Measurements from ENCODE around the gene PARD3.

The PARD3 gene

DNA sequence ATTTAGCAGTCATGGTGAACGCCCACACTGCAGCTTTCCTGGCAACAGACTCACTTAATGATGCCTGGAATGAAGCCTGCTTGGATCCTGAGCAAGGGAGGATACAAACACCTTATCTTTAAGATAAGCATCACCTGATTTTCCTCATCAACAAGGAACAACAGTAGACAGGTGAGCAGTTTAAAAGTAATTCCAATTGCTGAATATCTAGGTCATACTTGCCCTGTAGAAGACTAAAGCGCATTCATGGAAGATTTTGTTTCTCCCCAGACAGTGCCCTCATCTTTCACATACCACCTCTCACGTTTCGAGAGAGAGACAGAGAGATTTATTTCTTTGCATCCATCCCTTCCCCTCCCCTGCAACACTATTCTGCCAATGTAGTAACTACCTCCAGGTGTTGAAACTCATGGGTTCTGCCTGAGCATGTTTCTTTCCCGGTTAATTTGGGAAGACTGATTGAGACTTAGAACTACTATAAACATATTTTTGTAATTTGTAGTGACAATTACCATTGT lies 660.7 kb downstream of the PARD3 start:
- Mint-ChIP-seq H3K4me1 (no peaks in the 10 kb centered on the region), H3K36me3 (no peaks in the 10 kb centered on the region), H3K9me3 (no peaks in the 10 kb centered on the region), H3K27ac (no peak overlapping the region), H3K4me3 (no peak overlapping the region), H3K27me3 (peaks cover 1% of the 10 kb centered on the region)

DNA sequence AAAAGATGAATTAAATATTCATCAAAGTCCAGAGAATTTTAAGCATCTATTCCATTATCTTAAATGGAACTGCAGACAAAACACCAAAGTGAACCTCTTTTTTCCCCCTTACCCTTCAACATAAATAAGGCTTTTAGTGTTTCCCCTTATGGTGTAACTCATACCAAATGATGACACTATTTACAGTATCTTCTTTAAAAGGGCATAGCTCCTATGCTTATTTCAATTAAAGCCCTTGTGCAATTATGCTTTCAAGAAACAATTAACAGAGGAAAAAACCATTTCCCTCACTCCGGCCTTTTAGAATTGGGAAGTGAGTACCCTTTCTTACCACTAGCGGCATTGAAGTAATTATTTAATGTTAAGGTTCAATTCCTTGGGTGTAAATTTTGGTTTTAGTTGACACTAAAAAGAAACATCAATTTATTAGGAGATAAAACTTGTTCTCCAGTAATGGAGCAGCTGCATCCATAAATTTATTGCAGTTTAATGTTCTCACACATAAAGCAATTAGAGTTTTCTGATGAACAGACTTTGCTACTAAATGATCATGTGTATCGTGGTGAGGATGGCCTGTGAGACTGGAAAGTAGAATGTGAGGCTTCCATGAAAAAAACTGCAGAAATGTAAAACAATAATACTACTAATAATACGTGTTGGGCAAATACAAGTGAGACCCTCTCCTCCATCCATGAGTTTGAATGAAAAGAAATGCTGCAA lies 661.3 kb downstream of the PARD3 start:
- Mint-ChIP-seq H3K27me3 (peaks cover 1% of the 10 kb centered on the region), H3K36me3 (no peaks in the 10 kb centered on the region), H3K9me3 (no peaks in the 10 kb centered on the region), H3K27ac (no peak overlapping the region), H3K4me1 (no peaks in the 10 kb centered on the region), H3K4me3 (no peak overlapping the region)

DNA sequence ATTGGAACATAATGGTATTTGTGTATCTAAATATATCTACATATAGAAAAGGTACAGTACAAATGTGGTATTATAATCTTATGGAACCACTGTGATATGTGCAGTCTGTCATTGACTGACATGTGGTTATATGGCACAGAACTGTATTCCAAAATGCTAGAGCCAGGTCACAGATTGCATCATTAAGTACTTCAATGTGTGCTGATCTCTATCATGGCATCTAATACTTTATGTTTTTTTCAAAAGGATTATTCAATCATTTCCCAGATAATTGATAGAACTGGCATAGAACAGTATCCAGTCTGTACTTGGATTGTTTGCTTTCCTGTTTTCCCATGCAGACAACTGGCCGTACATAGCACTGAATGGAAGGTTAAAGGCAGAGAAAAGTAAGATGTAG lies 662.7 kb downstream of the PARD3 start:
- no peak overlapping the region for H3K27ac Mint-ChIP-seq
- H3K36me3 Mint-ChIP-seq: no peaks in the 10 kb centered on the region
- H3K27me3 Mint-ChIP-seq: peaks cover 1% of the 10 kb centered on the region
- H3K4me3 Mint-ChIP-seq: no peak overlapping the region
- no peaks in the 10 kb centered on the region for H3K4me1 Mint-ChIP-seq
- H3K9me3 Mint-ChIP-seq: no peaks in the 10 kb centered on the region

DNA sequence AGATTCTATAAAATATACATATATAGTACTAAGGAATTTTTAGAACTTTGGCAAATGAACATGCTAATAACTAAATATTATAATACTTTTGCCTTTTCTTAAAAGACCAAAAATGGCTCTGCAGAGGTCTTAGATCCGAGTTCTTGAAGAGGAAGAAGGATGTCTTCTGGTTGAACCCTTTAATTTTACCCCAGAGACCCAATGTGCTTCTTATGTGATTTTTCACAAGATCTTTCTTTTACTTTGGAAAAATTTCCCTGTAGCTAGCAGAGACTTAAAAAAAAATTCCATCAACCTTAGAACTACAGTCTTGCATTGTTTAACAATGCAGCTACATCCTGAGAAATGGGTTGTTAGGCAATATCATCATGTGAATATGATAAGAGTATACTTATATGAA lies 663.2 kb downstream of the PARD3 start:
- H3K4me3 Mint-ChIP-seq: no peak overlapping the region
- H3K4me1 Mint-ChIP-seq: no peaks in the 10 kb centered on the region
- H3K27ac Mint-ChIP-seq: no peak overlapping the region
- no peaks in the 10 kb centered on the region for H3K36me3 Mint-ChIP-seq
- H3K27me3 Mint-ChIP-seq: peaks cover 2% of the 10 kb centered on the region
- H3K9me3 Mint-ChIP-seq: no peaks in the 10 kb centered on the region

DNA sequence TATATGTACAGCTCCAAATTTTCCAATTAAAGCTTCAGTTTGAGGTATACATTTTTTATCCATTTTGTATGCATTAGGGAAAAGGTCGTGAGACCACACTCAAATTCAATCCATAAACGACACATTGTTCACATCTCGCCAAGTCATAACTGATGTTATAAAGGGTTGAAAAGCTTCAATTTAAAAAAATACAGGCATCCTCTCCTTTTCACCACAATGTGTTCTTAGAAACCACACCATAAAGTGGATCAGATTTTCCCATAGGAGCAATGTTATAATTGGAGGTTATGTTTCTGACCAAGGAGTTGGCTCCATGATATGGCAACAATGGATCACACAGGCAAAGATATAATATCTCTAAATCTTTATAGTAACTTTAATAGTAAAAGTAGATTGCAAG lies 663.6 kb downstream of the PARD3 start:
- Mint-ChIP-seq H3K27me3 (peaks cover 5% of the 10 kb centered on the region), H3K9me3 (no peaks in the 10 kb centered on the region), H3K27ac (no peak overlapping the region), H3K4me1 (no peaks in the 10 kb centered on the region), H3K36me3 (no peaks in the 10 kb centered on the region), H3K4me3 (no peak overlapping the region)

DNA sequence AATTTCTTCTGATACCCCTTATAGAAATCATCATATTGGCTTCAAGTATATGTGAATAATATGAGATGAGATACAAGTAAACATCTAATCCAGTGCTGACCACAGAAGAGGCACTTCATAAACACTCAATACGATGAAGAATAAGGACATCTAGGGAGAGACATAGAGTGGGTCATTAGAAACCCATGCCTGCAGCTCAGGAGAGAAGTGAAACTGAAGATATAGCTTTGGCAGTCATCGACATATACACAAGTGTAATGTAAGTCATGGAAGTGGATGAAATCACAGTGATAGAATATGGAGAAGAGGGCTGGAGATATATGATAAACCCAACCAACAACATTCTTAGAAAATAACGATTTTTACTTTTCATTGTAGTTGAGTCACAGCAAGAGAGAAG lies 665.0 kb downstream of the PARD3 start:
- Mint-ChIP-seq H3K27me3 (peaks cover 6% of the 10 kb centered on the region), H3K9me3 (peaks cover 6% of the 10 kb centered on the region), H3K27ac (no peak overlapping the region), H3K4me1 (no peaks in the 10 kb centered on the region), H3K36me3 (no peaks in the 10 kb centered on the region), H3K4me3 (no peak overlapping the region)

DNA sequence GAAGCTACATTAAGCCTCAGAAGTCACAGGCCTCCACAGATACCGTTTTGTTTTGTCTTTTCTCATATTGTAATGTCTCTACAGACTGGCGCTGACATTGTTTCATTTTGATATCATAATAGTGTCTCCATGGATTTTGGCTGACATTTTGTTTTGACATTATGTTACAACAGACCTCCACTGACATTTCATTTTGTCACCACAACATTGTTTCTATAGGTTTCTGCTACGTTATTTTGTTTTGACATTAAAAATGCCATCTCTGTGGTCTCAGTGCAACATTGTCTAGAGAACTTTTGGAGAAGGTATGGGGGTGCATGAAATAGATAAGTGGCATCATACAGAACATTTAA lies 666.8 kb downstream of the PARD3 start:
- peaks cover 5% of the 10 kb centered on the region for H3K27me3 Mint-ChIP-seq
- H3K36me3 Mint-ChIP-seq: no peaks in the 10 kb centered on the region
- no peak overlapping the region for H3K27ac Mint-ChIP-seq
- no peaks in the 10 kb centered on the region for H3K4me1 Mint-ChIP-seq
- H3K9me3 Mint-ChIP-seq: peaks cover 6% of the 10 kb centered on the region
- no peak overlapping the region for H3K4me3 Mint-ChIP-seq

DNA sequence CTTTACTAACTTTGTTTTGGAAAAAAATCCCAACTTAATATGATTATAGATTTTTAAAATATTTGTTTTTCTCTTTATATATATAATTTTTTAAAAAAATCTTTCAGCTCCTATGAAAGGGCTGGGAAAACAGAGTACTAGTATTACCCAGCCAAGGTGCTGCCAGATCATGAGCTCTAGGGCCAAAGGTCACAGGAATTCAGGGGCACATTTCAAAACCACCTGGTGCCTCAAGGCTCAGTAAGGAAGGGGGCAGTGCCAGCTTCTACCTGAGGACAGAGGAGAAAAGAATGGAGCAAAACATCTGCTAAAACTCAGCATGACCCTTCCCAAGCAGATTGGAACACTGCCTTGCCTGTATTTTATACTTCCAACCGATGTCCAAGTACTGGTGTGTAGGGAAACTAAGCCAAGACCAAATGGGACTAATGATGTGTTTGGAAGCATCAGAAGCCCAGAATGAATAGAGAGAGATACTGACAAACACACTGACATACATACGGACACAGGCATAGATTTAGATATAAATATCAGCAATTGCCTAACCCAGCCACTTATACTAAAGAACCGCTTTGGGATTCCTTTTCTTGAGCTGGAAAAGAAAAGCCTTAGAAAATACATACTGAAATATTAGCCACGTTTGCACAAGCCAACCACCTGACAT lies 667.3 kb downstream of the PARD3 start:
- Mint-ChIP-seq H3K27ac (no peak overlapping the region), H3K27me3 (peaks cover 5% of the 10 kb centered on the region), H3K9me3 (peaks cover 6% of the 10 kb centered on the region), H3K4me1 (no peaks in the 10 kb centered on the region), H3K36me3 (no peaks in the 10 kb centered on the region), H3K4me3 (no peak overlapping the region)

DNA sequence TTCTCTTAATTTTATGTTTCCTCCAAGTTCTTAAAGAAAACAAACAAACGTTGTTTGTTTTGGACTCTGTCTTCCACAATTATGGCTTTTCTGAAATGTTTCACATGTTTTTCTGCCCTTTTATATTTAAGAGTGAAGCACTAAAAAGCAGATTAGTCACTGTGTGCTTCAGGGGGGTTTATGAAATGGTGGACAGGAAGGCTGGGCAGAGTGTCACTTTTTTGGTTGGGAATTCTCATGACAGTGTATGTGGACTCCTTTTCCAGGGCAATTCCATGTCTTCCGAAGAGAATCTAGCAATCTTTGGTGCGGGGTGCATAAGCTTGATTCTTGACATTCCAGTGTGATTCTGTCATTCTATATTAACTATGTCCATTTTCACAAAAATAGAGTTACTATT lies 669.4 kb downstream of the PARD3 start:
- Mint-ChIP-seq H3K27ac (no peak overlapping the region), H3K27me3 (peaks cover 5% of the 10 kb centered on the region), H3K9me3 (peaks cover 6% of the 10 kb centered on the region), H3K36me3 (no peaks in the 10 kb centered on the region), H3K4me1 (no peaks in the 10 kb centered on the region), H3K4me3 (no peak overlapping the region)

DNA sequence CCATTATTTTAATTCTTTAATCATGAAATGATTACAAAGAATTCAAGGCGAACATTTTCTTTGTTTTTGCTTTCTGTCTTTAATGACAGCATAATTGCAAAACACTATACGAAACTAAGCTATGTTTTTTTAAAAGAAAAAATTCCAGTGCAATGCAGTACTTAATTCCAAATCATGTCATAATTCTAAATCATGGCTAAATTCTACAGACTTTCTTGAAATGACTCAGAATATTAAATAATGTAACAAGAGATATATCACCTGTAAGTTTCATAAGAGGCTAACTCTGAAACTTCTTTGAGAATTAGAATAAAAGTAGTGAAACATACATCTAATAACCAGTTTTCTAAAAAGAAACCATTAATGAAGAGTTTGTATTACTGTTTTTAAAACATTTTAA lies 671.6 kb downstream of the PARD3 start:
- H3K36me3 Mint-ChIP-seq: no peaks in the 10 kb centered on the region
- no peak overlapping the region for H3K27ac Mint-ChIP-seq
- no peak overlapping the region for H3K4me3 Mint-ChIP-seq
- H3K9me3 Mint-ChIP-seq: peaks cover 6% of the 10 kb centered on the region
- peaks cover 9% of the 10 kb centered on the region for H3K27me3 Mint-ChIP-seq
- no peaks in the 10 kb centered on the region for H3K4me1 Mint-ChIP-seq

DNA sequence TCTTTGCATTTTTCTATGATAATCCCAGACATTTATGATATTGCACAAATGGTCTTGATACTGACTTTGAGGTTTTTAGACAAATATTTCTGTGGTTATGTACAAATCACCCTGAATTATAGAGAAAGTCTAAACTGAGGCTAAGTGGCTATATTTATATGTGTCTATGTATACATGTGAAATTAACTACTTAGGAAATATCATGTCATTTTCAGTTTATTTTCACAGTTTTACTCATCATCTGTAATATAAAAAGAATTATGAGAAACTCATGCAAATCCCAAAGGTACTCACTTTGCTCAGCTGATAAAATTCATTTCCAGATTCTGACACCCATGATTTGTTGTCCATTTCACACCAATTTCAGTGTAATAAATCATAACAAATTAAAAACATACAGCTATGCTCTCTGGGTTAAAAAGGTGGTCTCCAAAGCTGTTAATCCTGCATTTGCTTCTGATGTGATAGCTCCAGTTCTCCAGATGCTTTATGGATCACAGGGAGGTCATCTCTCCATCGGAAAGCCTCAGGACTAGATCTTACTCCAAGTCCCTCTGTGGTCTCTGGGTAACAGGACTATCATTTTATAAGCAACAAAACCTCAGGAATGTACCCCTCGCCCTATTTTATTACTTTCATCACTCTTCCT lies 673.9 kb downstream of the PARD3 start:
- Mint-ChIP-seq H3K27me3 (peaks cover 5% of the 10 kb centered on the region), H3K4me3 (no peak overlapping the region), H3K36me3 (no peaks in the 10 kb centered on the region), H3K9me3 (peaks cover 6% of the 10 kb centered on the region), H3K27ac (no peak overlapping the region), H3K4me1 (no peaks in the 10 kb centered on the region)

DNA sequence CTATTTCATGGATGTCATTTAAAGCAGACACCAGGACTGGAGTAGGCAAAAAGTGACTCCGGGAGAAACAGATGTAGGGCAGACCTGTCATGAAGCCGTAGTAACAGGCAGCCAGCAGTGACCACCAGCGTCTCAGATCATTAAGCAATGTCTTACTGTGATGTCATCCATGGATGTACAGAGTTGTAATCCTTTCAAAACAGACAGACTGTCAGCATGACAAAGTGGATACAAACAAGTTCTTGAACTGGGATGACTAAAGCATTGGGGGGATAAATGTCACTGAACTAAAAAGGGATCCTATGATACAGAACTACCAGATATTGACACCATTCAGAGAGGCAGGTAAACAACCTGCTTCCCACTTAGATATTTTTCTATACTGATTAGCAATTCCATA lies 675.5 kb downstream of the PARD3 start:
- Mint-ChIP-seq H3K27ac (no peak overlapping the region), H3K27me3 (peaks cover 4% of the 10 kb centered on the region), H3K36me3 (no peaks in the 10 kb centered on the region), H3K9me3 (no peaks in the 10 kb centered on the region), H3K4me3 (no peak overlapping the region), H3K4me1 (no peaks in the 10 kb centered on the region)

DNA sequence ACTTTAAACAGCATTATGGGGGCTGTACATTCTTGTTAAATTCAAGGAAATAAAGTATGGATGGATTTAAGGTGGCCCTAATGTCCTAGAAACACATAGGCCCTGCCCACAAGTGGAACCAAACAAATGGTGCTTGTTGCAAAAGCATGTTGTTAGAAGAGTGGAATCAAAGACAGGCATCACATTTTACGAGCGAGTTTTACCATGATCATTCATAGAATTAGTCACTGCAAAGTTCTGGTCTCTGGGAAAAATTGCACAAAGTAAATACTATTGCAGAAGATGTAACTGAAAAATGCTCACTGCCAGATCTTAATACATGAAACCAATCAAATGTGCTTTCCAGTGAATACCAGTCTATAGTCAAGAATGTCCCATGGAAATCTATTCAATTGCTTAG lies 677.1 kb downstream of the PARD3 start:
- no peaks in the 10 kb centered on the region for H3K9me3 Mint-ChIP-seq
- no peak overlapping the region for H3K27ac Mint-ChIP-seq
- H3K4me3 Mint-ChIP-seq: no peak overlapping the region
- no peaks in the 10 kb centered on the region for H3K4me1 Mint-ChIP-seq
- H3K36me3 Mint-ChIP-seq: no peaks in the 10 kb centered on the region
- H3K27me3 Mint-ChIP-seq: peaks cover 9% of the 10 kb centered on the region

DNA sequence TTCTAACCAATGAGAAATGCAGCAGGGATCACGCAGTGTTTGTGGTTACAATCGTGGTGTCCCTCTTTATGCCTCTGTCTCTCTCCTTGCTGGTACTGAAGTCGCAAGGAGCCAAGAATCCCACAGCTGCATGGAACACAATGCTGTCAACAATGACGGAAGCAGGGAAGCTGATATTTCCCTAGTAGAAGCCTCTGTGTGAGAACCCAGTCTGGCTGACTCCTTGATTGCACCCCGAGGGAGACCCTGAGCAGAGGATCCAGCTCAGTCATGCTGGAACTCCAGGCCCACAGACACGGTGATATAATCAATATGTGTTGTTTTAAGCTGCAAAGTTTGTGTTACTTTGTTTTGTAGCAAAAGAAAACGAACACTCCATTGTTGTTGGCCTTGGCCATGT lies 677.9 kb downstream of the PARD3 start:
- no peak overlapping the region for H3K27ac Mint-ChIP-seq
- H3K4me1 Mint-ChIP-seq: no peaks in the 10 kb centered on the region
- no peaks in the 10 kb centered on the region for H3K36me3 Mint-ChIP-seq
- H3K27me3 Mint-ChIP-seq: peaks cover 9% of the 10 kb centered on the region
- no peak overlapping the region for H3K4me3 Mint-ChIP-seq
- H3K9me3 Mint-ChIP-seq: no peaks in the 10 kb centered on the region

DNA sequence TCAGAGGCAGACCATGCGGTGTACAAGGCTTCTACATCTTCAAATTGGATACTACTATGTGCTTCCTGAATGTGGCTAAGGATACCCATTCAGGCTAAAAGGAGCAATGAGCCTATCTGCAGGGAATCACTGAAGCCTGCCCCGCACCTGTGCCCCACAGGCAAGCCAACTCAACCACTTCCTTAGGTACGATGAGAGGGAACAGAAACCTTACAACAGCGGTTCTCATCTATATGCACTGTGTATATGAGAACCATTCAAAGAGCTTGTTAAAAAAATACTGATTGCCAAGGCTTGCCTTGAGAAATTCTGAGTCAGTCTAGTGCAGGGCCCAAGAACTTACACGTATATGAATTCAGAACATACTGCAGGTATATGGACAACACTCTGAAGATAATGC lies 679.6 kb downstream of the PARD3 start:
- Mint-ChIP-seq H3K27ac (no peak overlapping the region), H3K27me3 (peaks cover 9% of the 10 kb centered on the region), H3K36me3 (no peaks in the 10 kb centered on the region), H3K9me3 (no peaks in the 10 kb centered on the region), H3K4me3 (no peak overlapping the region), H3K4me1 (no peaks in the 10 kb centered on the region)

DNA sequence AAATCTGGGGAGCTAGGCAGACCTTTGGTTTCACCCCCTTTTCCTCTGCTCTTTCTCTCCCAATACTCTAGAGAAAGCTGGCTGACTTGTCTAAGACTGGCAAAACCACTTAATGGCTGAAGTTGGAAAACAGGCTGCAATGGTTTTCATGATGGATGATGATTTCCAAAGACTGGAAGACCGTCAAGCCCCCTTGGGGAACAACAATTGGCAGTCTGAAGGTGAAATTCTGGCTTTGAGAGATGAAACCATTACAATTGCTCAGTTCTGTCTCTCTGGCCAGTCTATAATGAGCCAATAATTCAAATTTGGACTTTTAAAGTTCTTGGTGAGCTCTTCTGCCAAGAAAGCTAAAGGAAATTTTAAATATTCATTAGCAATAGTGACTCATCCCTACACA lies 680.5 kb downstream of the PARD3 start:
- Mint-ChIP-seq H3K36me3 (no peaks in the 10 kb centered on the region), H3K4me1 (no peaks in the 10 kb centered on the region), H3K27me3 (peaks cover 5% of the 10 kb centered on the region), H3K4me3 (no peak overlapping the region), H3K9me3 (peaks cover 5% of the 10 kb centered on the region), H3K27ac (no peak overlapping the region)
